Measurements from ENCODE around the gene MOV10L1.

DNA sequence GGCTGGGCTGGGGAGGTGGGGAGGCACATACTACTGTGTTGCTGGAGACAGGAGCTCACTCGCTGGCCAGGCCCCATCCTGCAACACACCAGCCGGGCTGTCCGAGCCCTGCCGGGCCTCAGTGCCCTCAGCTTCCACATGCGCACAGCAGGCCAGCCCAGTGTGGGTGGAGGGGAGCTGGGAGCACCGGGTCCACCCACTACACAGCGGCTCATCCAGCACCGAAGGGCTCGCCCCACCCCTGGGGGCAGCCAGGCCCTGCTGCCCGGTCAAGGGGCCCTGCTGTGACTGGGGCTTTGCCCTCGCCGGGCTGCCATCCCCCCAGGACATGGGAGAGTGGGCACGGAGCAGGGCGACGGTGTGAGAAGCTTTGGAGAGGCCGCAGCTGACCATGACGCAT, 41.0 kb upstream of the MOV10L1 start:
- TF ChIP-seq, protein P1, sequence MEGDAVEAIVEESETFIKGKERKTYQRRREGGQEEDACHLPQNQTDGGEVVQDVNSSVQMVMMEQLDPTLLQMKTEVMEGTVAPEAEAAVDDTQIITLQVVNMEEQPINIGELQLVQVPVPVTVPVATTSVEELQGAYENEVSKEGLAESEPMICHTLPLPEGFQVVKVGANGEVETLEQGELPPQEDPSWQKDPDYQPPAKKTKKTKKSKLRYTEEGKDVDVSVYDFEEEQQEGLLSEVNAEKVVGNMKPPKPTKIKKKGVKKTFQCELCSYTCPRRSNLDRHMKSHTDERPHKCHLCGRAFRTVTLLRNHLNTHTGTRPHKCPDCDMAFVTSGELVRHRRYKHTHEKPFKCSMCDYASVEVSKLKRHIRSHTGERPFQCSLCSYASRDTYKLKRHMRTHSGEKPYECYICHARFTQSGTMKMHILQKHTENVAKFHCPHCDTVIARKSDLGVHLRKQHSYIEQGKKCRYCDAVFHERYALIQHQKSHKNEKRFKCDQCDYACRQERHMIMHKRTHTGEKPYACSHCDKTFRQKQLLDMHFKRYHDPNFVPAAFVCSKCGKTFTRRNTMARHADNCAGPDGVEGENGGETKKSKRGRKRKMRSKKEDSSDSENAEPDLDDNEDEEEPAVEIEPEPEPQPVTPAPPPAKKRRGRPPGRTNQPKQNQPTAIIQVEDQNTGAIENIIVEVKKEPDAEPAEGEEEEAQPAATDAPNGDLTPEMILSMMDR (IDR thresholded peaks at IDR 0.05 in 8 of 11, conservative IDR thresholded peaks at IDR 0.05 in 3 of 11), result no peak
- TF ChIP-seq POLR2A (IDR thresholded peaks at IDR 0.05) (no peak), POLR2AphosphoS5 (IDR thresholded peaks at IDR 0.05) (no peak)

Data from spleen (tissue), 7 donors.